Lower lobe of right lung (tissue), 2 donors: ENCODE results near the gene SLC24A5. TPM values are rescaled to one million over a fixed set of nuclear protein-coding genes. Genes with fewer than 3 reads are reported as not detected.

ENCODE experiments used
- ATAC-seq, 2 donors: fragments of 200-7000 bp; cut with Tn5 transposase; one replicate each; pipeline ENCODE4 v1.9.1; 2020 to 2022; ENCODE audit warnings: mild to moderate bottlenecking in 2 of 2, moderate library complexity in 2 of 2
- DNase-seq: peaks from one replicate; pipeline ENCODE4 v3.0.0-alpha.2; 2020
- H3K27ac ChIP-seq: fragments of 200-600 bp; one replicate; pipeline ENCODE4 v1.8.0; 2022
- H3K27me3 ChIP-seq: fragments of 200-600 bp; one replicate; pipeline ENCODE4 v1.8.0; 2022; ENCODE audit warnings: low read depth
- H3K36me3 ChIP-seq: fragments of 200-600 bp; one replicate; pipeline ENCODE4 v1.8.0; 2022; ENCODE audit warnings: mild to moderate bottlenecking
- H3K4me1 ChIP-seq: fragments of 200-600 bp; one replicate; pipeline ENCODE4 v1.8.0; 2022
- H3K4me3 ChIP-seq: fragments of 200-600 bp; one replicate; pipeline ENCODE4 v1.8.0; 2022; ENCODE audit warnings: mild to moderate bottlenecking
- H3K9me3 ChIP-seq: fragments of 200-600 bp; one replicate; pipeline ENCODE4 v1.8.0; 2022
- intact Hi-C: fragments of 100-400 bp; cut with DNase I; formaldehyde crosslinking; loops from one replicate; pipeline ENCODE4 v1.11.0; 2022
- total RNA-seq: library from RNA; stranded (reverse); fragmentation: NEBNext Ultra II Directional; extraction: Animal tissue kit (Norgen Biotek cat#: 25700); gene quantifications from one replicate; pipeline ENCODE4 v1.2.1, GENCODE V29; 2021
- TF ChIP-seq, protein P1 (sequence below): fragments of 200-600 bp; IDR thresholded peaks from one replicate; pipeline ENCODE4 v1.8.0; 2022; ENCODE audit warnings: antibody characterized with exemption, mild to moderate bottlenecking
- donor health status: DM: no; HTN: yes; CAD: no; lungs with severe emphysema.

SLC24A5 gene
- total RNA-seq, 1 donor from 2014 or later: not detected

DNA sequence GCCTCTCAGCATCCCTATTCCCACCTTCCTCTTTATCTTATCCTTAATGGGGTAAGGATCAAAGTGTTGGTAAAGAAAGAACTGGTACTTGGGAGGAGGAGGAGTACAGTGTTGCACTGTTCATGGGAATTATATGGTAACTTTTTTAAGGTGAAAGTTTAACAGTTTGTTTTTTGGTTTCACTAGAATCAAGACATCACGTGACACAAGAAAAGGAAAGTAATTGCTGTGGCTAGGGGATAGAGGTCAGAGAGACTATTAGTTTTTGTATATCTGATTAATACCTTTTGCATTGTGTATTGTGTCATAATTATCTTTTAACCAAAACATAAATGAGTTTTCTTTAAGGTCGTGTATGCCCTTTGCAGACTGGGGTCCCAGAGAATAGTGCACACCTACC, 23.5 kb upstream of the SLC24A5 start:
- TF ChIP-seq, protein P1, sequence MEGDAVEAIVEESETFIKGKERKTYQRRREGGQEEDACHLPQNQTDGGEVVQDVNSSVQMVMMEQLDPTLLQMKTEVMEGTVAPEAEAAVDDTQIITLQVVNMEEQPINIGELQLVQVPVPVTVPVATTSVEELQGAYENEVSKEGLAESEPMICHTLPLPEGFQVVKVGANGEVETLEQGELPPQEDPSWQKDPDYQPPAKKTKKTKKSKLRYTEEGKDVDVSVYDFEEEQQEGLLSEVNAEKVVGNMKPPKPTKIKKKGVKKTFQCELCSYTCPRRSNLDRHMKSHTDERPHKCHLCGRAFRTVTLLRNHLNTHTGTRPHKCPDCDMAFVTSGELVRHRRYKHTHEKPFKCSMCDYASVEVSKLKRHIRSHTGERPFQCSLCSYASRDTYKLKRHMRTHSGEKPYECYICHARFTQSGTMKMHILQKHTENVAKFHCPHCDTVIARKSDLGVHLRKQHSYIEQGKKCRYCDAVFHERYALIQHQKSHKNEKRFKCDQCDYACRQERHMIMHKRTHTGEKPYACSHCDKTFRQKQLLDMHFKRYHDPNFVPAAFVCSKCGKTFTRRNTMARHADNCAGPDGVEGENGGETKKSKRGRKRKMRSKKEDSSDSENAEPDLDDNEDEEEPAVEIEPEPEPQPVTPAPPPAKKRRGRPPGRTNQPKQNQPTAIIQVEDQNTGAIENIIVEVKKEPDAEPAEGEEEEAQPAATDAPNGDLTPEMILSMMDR: no peak
- ATAC-seq: no peak
- DNase-seq: no peak
- no peak overlapping the region for H3K4me3 ChIP-seq
- intact Hi-C loops: no loop called here
- no peak overlapping the region for H3K27ac ChIP-seq
- no peaks in the 10 kb centered on the region for H3K4me1 ChIP-seq
- no peaks in the 10 kb centered on the region for H3K36me3 ChIP-seq
- H3K9me3 ChIP-seq: no peaks in the 10 kb centered on the region
- no peaks in the 10 kb centered on the region for H3K27me3 ChIP-seq

DNA sequence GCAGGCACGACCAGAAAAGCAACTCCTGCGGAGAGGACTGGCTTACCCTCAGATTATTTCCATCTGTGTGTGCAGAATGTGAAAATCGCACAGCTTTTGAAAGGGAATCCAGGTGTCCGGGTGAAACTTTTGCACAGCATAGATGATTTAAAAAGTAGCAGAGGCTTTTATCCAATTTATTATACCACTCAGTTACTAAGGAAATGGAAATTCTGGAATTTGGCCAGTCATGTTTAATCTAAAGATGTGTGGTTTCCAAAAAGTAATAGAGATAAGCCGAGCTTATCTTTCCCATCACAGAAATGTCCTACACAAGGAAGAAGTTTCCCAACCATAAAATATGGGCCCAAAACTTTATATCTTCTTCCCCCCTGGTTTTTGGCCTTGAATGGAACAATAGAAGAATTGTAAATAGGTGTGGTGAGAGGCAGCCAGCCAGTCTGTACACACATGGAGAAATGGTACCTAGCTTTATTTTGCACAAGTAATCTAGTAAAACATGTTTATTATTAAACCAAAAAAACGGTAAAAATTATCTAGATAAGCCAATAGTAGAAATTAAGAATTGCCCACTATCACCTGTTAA, 19.3 kb upstream of the SLC24A5 start:
- ATAC-seq (no peak), DNase-seq (no peak)
- H3K4me1 ChIP-seq: no peaks in the 10 kb centered on the region
- TF ChIP-seq, protein P1: no peak
- no peak overlapping the region for H3K27ac ChIP-seq
- intact Hi-C loops: no loop called here
- H3K27me3 ChIP-seq: no peaks in the 10 kb centered on the region
- no peak overlapping the region for H3K4me3 ChIP-seq
- no peaks in the 10 kb centered on the region for H3K36me3 ChIP-seq
- H3K9me3 ChIP-seq: no peaks in the 10 kb centered on the region

DNA sequence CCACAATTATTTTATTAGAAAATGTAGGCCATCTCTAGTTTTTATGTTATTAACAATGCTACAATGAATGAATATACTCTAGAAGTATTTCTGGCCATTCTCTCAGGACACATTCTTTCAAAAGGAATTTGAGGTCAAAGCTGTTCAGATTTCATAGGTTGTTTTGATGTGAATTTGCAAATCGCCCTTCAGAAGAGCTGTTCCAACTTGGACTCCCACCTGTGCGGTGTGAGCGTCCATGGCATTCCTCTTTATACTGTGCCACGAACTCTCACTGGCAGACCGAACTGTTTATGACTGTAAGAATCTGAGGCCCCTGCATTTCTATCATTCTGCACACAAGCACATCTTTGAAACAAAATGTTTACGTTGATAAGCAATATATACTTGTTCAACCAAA, 18.6 kb upstream of the SLC24A5 start:
- TF ChIP-seq, protein P1: no peak
- ATAC-seq: no peak
- DNase-seq: no peak

DNA sequence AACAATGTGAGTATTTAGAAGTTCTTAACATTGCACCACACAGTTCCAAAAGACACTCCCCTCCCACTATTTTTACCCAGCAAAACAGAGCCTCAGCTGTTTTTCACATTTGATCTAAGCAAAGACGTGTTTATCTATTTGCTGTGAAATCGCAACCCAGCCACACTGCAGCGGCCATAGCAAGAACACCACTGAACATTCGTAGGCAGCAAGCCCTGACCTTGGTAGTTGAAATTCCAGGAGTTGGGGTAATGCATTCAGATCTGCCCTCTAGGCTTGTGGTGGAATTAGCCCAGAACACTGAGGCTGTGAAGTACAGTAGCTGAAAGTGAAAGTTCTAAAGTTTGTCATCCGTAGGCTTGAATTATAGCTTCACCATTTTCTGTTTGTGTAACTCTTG, 17.1 kb upstream of the SLC24A5 start:
- Histone ChIP-seq H3K36me3 (no peaks in the 10 kb centered on the region), H3K27ac (no peak overlapping the region), H3K9me3 (no peaks in the 10 kb centered on the region), H3K4me3 (no peak overlapping the region), H3K4me1 (no peaks in the 10 kb centered on the region), H3K27me3 (no peaks in the 10 kb centered on the region)
- ATAC-seq (no peak), DNase-seq (no peak)
- TF ChIP-seq, protein P1: no peak
- intact Hi-C loops: no loop called here

More for the DNA sequence above, 18.6 kb upstream of the SLC24A5 start:
- Histone ChIP-seq H3K27ac (no peak overlapping the region), H3K9me3 (no peaks in the 10 kb centered on the region), H3K4me1 (no peaks in the 10 kb centered on the region), H3K4me3 (no peak overlapping the region), H3K27me3 (no peaks in the 10 kb centered on the region), H3K36me3 (no peaks in the 10 kb centered on the region)
- intact Hi-C loops: no loop called here

DNA sequence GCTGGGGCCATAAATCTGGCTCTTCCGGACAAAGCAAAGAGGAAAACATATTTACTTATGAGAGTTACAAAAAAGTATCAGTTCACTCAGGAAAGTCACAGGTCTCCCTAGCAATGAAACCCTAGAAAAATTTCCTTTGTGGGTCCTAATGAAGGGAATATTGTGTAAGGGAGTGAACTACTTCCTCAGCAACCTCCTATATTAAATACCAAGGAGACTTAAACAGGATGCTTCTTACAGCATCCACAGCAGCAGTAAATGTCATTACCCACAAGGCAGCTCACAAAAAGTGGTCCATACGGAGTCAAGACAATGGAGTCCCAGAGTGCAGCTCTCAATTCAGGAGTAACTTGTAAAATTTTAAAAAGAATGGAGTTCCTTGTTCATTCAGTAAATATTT, 14.9 kb upstream of the SLC24A5 start:
- Histone ChIP-seq H3K36me3 (no peaks in the 10 kb centered on the region), H3K4me3 (no peak overlapping the region), H3K9me3 (no peaks in the 10 kb centered on the region), H3K27ac (no peak overlapping the region), H3K4me1 (no peaks in the 10 kb centered on the region), H3K27me3 (no peaks in the 10 kb centered on the region)
- intact Hi-C loops: no loop called here
- DNase-seq (no peak), ATAC-seq (no peak)
- TF ChIP-seq, protein P1: no peak

DNA sequence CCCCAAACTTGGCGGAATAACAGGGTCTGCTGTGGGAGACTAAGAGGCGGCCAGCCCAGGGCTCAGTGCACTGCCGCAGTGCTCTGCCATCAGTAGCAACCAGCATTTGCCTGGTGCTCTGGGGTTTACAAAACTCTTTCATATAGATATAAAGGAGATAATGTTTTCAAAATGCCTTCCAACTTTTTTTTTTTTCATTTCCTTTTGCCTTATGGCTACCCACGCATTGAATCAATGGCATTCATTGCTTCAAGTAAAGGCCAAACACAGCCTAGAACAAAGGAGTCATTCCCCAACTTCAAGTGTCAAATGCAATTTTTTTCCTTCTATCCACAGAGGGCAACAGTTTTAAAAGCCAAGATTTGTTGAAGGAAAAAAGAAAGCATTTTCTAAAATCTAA, 11.6 kb upstream of the SLC24A5 start:
- H3K4me1 ChIP-seq: no peaks in the 10 kb centered on the region
- no peak for ATAC-seq
- DNase-seq: no peak
- H3K9me3 ChIP-seq: no peaks in the 10 kb centered on the region
- TF ChIP-seq, protein P1: no peak
- no peaks in the 10 kb centered on the region for H3K27me3 ChIP-seq
- intact Hi-C loops: no loop called here
- no peaks in the 10 kb centered on the region for H3K36me3 ChIP-seq
- no peak overlapping the region for H3K4me3 ChIP-seq
- no peak overlapping the region for H3K27ac ChIP-seq
